ENCODE data around the gene FKBP1A. TPM values are rescaled to one million over a fixed set of nuclear protein-coding genes. Genes with fewer than 3 reads are reported as not detected.
A peak's percentile ranks its signal among the peaks of the same experiment; 100 is the strongest.

Gene FKBP1A
- polyA plus RNA-seq: 100 to 1,000 TPM; 111 to 542 (median 353) TPM

- 1% methylated on average over 54 to 79 of the region's 79 CpGs for WGBS, 3 donors
Observed at GRCh38 chr20:1392693-1393506, at the start of gene FKBP1A. FKBP1A (minus strand) TSS chr20:1393054; CDS start chr20:1392998, 56 bp downstream.

GRCh38 chr20:1442304-1442703 is 49.5 kb upstream of the FKBP1A start:
- no peak overlapping the region for H3K27ac ChIP-seq (ENCODE audit: low read depth, low read length)
- whole genome bisulfite sequencing, 3 donors: 90 to 94% (median 92%) methylated on average over 2 of the region's 2 CpGs

More at GRCh38 chr20:1392693-1393506, at the start of gene FKBP1A:
- H3K27ac ChIP-seq (ENCODE audit: low read depth, low read length): peak within 1 kb of the TSS; percentile 70

GRCh38 chr20:1441133-1441532 is 48.3 kb upstream of the FKBP1A start:
- WGBS, 3 donors: 76 to 79% (median 78%) methylated on average over 3 of the region's 3 CpGs
- H3K27ac ChIP-seq (ENCODE audit: low read depth, low read length): no peak overlapping the region

DNA sequence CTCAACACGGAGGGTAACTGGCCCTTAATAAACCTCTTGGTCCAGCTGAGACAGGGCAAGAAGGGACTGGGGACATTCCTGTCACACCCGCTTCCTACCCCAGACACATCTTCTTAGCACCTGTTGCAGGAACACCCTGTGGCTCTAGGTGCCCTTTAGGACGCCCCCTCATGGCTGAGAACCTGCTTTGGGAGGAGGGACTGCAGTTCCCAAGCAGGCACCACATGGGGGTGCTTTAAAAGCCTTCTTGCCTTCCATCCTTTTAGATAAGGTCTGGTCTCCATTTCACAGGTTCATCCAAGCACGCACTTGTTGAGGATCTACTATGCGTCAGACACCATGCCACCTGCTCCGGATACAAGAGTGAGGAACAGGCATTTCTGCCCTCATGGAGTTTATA is 47.2 kb upstream of the FKBP1A start:
- WGBS, 3 donors: 76 to 79% (median 76%) methylated on average over 6 of the region's 6 CpGs
- no peak overlapping the region for H3K27ac ChIP-seq (ENCODE audit: low read depth, low read length)

GRCh38 chr20:1438361-1438760 is 45.5 kb upstream of the FKBP1A start:
- no peak overlapping the region for H3K27ac ChIP-seq (ENCODE audit: low read depth, low read length)
- 30 to 45% (median 41%) methylated on average over 1 of the region's 1 CpG for WGBS, 3 donors

- 30 to 33% (median 33%) methylated on average over 5 of the region's 5 CpGs for WGBS, 3 donors
- no peak overlapping the region for H3K27ac ChIP-seq (ENCODE audit: low read depth, low read length)
Observed at GRCh38 chr20:1437235-1437904, 44.5 kb upstream of the FKBP1A start.

- WGBS, 3 donors: 89 to 92% (median 91%) methylated on average over 8 of the region's 8 CpGs
- H3K27ac ChIP-seq (ENCODE audit: low read depth, low read length): no peak overlapping the region
Observed at GRCh38 chr20:1436263-1436662, 43.4 kb upstream of the FKBP1A start.

GRCh38 chr20:1435337-1435699 is 42.5 kb upstream of the FKBP1A start:
- no peak overlapping the region for H3K27ac ChIP-seq (ENCODE audit: low read depth, low read length)

DNA sequence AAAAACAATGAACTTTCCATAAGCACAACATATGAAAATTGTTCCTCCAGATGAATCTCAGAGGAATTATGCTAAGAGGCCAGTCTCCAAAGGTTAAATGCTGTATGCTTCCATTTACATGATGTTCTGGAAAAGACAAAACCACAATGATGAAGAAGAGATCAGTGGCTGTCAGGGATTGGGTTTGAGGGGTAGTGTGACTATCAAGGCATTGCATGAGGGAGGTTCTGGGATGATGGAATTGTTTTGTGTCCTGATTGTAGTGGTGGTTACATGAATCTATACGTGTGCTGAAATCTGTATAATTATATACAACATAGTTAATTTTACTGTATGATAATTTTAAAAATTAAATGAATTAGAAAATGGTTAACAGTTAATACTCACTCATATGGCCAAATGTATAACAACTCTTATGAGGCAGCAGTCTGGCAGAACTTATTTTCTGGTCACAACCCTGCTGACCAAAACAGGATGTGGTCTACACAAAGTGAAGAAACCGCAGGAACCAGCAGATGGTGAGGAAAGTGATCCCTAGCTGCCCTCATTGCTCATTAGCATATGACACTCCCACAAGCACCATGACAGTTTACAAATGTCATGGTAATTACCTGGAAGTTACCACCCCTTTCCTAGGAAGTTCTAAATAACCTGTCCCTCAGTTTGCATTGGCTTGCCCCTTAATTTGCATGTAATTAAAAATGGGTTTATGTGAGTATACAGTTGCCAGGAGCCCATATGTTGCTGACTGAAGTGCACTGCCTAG is 41.9 kb upstream of the FKBP1A start:
- WGBS, 3 donors: 38 to 79% (median 42%) methylated on average over 2 of the region's 2 CpGs
- H3K27ac ChIP-seq (ENCODE audit: low read depth, low read length): no peak overlapping the region

DNA sequence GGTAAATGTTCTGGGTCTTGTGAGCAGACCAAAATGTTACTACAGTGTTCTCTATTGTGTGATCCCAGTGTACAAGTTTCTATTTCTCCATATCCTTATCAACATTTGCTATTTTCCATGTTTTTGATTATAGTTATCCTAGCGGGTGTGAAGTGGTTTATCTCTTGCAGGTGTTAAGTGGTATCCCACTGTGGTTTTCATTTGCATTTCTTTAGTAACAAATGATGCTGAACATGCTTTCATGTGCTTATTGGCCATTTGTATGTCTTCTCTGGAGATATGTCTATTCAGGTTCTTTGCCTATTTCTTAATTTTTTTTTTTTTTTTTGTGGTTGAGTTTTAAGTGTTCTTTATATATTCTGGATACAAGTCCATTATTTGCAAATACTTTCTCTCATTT is 38.3 kb upstream of the FKBP1A start:
- H3K27ac ChIP-seq (ENCODE audit: low read depth, low read length): no peak overlapping the region
- WGBS, 3 donors: 28 to 64% (median 63%) methylated on average over 1 of the region's 1 CpG

- WGBS, 3 donors: 64 to 83% (median 73%) methylated on average over 1 of the region's 1 CpG
- no peak overlapping the region for H3K27ac ChIP-seq (ENCODE audit: low read depth, low read length)
Observed at GRCh38 chr20:1430004-1430451, 37.2 kb upstream of the FKBP1A start.

- no peak overlapping the region for H3K27ac ChIP-seq (ENCODE audit: low read depth, low read length)
- 66 to 88% (median 81%) methylated on average over 4 of the region's 4 CpGs for WGBS, 3 donors
Observed at GRCh38 chr20:1429143-1429728, 36.4 kb upstream of the FKBP1A start.

DNA sequence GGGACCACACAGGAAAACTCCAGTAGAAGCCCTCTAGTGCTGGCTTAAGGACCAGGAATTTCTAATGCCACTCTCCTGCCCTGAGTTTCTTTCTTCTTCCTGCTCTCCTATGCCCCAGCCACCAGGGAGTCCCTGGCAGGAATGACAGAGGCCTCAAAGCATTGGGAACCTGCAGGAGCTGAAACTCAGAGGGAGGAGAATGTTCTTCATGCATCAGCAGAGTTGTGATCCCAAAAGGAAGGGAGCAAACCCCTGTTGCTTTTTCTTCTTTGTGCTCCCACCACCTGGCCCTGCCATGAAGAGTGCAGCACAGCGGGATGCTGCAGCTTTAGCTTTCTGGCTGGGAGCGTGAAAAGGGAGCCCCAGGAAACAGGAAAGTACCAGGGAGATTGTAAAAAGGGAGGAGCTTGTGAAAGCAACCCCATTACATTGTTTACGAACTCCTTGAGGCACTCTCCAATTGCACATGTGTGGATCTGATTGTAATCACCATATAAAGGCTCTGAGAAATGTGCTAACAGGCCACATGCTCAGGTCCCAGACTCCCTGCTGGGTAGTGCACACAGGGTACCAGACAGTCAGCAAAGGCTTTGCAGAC is 34.7 kb upstream of the FKBP1A start:
- 54 to 58% (median 56%) methylated on average over 3 of the region's 3 CpGs for WGBS, 3 donors
- H3K27ac ChIP-seq (ENCODE audit: low read depth, low read length): no peak overlapping the region

DNA sequence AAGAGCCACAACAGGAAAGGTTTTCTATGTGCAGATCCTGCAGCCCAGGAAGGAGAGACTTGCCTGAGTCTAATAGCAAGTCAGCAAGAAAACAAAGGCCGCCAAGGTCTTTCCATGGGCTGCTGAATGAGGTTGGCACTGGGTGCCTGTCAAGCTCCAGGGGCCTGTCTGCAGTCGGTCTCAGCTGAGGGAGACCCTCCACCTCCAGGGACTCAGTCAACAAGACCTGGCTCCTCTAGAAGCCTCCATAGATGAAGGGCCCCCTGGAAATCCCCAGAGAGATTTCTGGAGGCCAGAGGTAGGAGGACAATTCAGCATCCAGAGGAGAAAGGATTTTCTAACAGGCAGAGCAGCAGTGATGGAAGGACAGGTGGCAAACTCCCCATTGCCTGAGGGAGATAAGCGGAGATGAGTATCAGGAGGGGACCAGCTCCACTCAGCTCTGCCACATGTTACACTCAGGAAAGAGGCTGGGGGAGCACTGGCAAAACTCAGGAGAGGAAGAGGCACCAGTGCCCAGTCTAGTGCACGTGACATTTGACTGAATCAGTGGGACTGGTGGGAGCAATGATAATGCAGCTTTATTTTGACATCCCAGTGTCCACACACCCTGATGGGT is 33.5 kb upstream of the FKBP1A start:
- WGBS, 3 donors: 58 to 76% (median 67%) methylated on average over 4 of the region's 4 CpGs
- no peak overlapping the region for H3K27ac ChIP-seq (ENCODE audit: low read depth, low read length)

- H3K27ac ChIP-seq (ENCODE audit: low read depth, low read length): no peak overlapping the region
- WGBS, 3 donors: 65 to 78% (median 77%) methylated on average over 1 of the region's 1 CpG
Observed at GRCh38 chr20:1424336-1424735, 31.5 kb upstream of the FKBP1A start.

DNA sequence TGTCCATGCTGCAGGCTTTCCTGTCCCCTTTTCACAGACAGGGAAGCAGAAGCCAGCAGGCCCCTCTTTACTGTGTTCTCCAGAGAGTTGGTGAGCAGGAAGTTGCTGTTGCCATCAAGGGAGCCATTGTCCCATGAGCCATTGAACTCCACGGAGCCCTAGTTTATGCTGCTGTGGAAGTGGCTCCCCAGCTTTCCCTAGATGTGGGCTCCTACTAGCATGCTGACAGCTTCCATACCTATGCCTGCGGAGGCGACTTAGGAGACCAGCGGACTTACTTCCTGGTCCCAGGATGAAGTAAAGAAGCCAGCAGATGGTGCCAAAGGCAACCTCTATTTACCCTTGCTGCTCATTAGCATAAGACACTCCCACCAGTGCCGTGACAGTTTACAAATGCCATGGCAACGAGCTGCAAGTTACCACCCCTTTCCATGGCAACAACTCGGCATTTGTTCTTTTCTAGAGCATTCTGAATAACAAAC is 30.8 kb upstream of the FKBP1A start:
- no peak overlapping the region for H3K27ac ChIP-seq (ENCODE audit: low read depth, low read length)
- WGBS, 3 donors: 29 to 53% (median 48%) methylated on average over 7 of the region's 7 CpGs

DNA sequence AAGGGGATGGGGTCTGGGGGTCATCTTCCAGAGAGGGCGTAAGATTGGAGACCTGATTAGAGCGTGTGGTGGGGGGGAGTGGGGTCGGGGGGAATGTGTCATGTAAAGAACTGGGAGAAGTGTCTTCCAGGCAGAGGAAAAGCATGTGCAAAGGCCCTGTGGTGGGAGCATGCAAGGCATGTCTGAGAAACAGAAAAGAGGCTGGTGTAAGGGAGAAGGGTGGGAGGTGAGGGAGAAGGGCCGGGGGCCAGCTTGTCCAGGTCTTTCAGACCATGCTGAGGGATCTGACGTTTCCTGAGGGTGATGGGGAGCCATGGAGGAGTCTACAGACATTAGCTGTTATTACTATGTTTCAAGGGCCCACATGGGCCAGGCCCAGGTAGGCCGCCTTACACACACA is 30.4 kb upstream of the FKBP1A start:
- 84 to 87% (median 86%) methylated on average over 6 of the region's 6 CpGs for WGBS, 3 donors
- no peak overlapping the region for H3K27ac ChIP-seq (ENCODE audit: low read depth, low read length)

GRCh38 chr20:1422753-1423152 is 29.9 kb upstream of the FKBP1A start:
- 46 to 61% (median 49%) methylated on average over 3 of the region's 3 CpGs for WGBS, 3 donors
- no peak overlapping the region for H3K27ac ChIP-seq (ENCODE audit: low read depth, low read length)

Data from adipose tissue (tissue), 3 donors.